Measurements from ENCODE around the gene SLBP. TPM values are rescaled to one million over a fixed set of nuclear protein-coding genes. Genes with fewer than 3 reads are reported as not detected.

Gene SLBP
- total and polyA plus RNA-seq, 2 of the 8 experiments (the other 6 are each of a cell fraction or from before 2014, with no cell fraction given) = 44.1 to 49.0 TPM

DNA sequence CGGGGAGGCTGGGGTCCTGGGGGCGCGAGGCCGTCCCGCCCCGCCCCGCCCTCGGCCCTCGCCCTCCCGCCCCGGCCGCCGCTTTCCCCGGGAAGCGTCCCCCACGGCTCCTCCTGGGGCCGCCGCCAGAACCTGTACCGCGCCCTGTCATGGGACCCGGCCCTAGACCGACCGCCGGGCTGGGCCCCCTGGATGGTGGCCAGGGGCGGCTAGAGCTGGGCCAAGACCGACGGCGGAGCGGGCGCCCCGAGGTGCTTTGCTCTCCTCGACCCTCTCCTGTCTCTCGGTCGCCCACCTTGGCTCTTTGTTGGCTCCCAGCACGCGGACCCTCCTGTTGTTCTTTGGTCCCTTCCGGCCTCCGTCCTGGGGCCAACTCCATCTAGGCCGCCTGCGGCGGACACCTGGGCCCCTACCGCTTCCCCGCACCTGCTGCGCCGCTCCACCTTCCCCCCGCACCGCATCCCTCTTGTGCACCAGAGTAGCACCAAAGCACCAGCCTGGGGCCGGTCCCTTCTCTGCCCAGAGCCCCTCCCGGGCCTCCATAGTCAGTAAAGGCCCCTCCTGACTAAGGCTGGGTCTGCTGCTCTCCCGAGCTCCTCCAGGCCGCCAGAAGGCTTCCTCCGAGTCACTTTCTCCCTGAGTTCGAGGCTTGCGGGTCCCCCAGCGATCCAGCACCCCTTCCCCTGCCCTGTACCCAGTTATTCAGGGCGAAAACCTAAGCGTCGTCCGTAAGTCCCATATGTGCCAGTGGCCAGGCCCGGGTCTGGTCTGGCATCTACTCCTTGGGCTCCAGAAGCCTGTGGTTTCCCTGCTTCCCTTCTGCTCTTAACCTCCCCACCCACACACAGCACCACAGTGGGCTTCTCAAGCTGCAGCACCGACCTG lies 9.8 kb upstream of the SLBP start:
- Histone ChIP-seq H4K5ac (ENCODE audit: insufficient read length, low read depth, low read length) (peak overlapping the region; percentile 36), H3K4ac (replicated peaks; ENCODE audit: insufficient read length, low read depth, low read length) (no peak overlapping the region), H3K27me3 (replicated peaks in 1 of 4; ENCODE audit: control insufficient read depth in 3 of 4, extremely low read depth in 1 of 4, insufficient read depth in 3 of 4, low read length in 3 of 4) (no peaks in the 10 kb centered on the region), H3K9me3 (ENCODE audit: insufficient read depth in 2 of 2, low read depth in 1 of 2, low read length in 1 of 2) (no peaks in the 10 kb centered on the region), H3K27ac (ENCODE audit: low read depth, low read length) (no peak overlapping the region; the same call in 1 of the 2 replicates), H2BK20ac (ENCODE audit: low read length) (no peak overlapping the region), H2AK5ac (ENCODE audit: low read depth, low read length) (no peak overlapping the region), H4K8ac (ENCODE audit: extremely low read depth, insufficient read depth, low read length) (no peak overlapping the region), H2BK120ac (replicated peaks; ENCODE audit: low read depth, low read length) (no peak overlapping the region), H2BK15ac (ENCODE audit: low read length) (no peak overlapping the region), H3K4me1 (replicated peaks in 1 of 4; ENCODE audit: control insufficient read depth in 3 of 4, insufficient read depth in 4 of 4, low read length in 3 of 4) (peaks cover 0 to 19% (median 12%) of the 10 kb centered on the region in 4 experiments; a peak in 6 of 7 replicates), H3K18ac (ENCODE audit: extremely low read depth, low read length) (no peak overlapping the region; the same call in 1 of the 2 replicates), H4K91ac (replicated peaks; ENCODE audit: insufficient read length, low read length) (peak overlapping the region; percentile 51), H4K20me1 (replicated peaks in 1 of 2; ENCODE audit: control insufficient read depth in 1 of 2, insufficient read depth in 2 of 2, low read length in 2 of 2) (peaks cover 10 to 28% of the 10 kb centered on the region in 2 experiments), H3K23me2 (ENCODE audit: low read depth, low read length) (peaks cover 12% of the 10 kb centered on the region), H3K4me3 (ENCODE audit: extremely low read depth in 1 of 4, insufficient read depth in 2 of 4, low read depth in 3 of 4, low read length in 4 of 4) (peak overlapping the region; percentile 84 to 99 (median 96)), H3K79me2 (ENCODE audit: control insufficient read depth in 1 of 2, insufficient read depth in 2 of 2, low read length in 2 of 2) (peaks cover 9 to 37% of the 10 kb centered on the region in 2 experiments; a peak in 3 of 4 replicates), H3K4me2 (ENCODE audit: insufficient read depth in 1 of 2, low read depth in 2 of 2, low read length in 2 of 2) (peak overlapping the region; percentile 80 to 85), H3K23ac (ENCODE audit: insufficient read length) (no peak overlapping the region), H3K79me1 (ENCODE audit: low read depth, low read length) (peaks cover 18% of the 10 kb centered on the region), H3K14ac (ENCODE audit: insufficient read length) (no peak overlapping the region), H3K56ac (replicated peaks; ENCODE audit: insufficient read length, low read depth, low read length) (peak overlapping the region; percentile 42), H3K36me3 (ENCODE audit: control insufficient read depth in 2 of 4, insufficient read depth in 4 of 4, low read length in 3 of 4) (peaks cover 18 to 32% (median 20%) of the 10 kb centered on the region in 4 experiments), H3K9ac (replicated peaks in 1 of 4; ENCODE audit: extremely low read depth in 1 of 4, low read depth in 3 of 4, low read length in 3 of 4) (peak overlapping the region; percentile 56 to 93 (median 77)), H2BK5ac (ENCODE audit: low read depth, low read length) (peak overlapping the region; percentile 35; the same call in 1 of the 2 replicates), H2AFZ (ENCODE audit: low read length) (no peak overlapping the region), H2BK12ac (ENCODE audit: low read depth, low read length) (no peak overlapping the region)
- POLR2A ChIA-PET (ENCODE audit: partially characterized antibody) = interaction anchor here (0.8 to 8.8 kb wide), 12 partner anchors 8 to 77 kb away, joined by 3 to 100 read pairs (median 7); partner anchors contain the start of genes FGFR3 and SLBP
- WGBS, 2 experiments (ENCODE audit: extremely low coverage in 1 of 2, insufficient coverage in 1 of 2, insufficient read length in 1 of 2, insufficient replicate concordance in 2 of 2, low coverage in 1 of 2, low lambda C conversion rate in 2 of 2, missing lambda C conversion rate in 1 of 2) = 12% methylated on average over 33 of the region's 61 CpGs; no CpG with 5 or more reads in 1 of the 2 experiments
- CTCF ChIA-PET (ENCODE audit: partially characterized antibody) = interaction anchor here (0.7 to 18.6 kb wide), 7 partner anchors 8 to 97 kb away, joined by 3 to 326 read pairs (median 4); no protein-coding TSS in a partner anchor
- DNase-seq (ENCODE audit: low read depth in 1 of 2, low spot score in 2 of 2) (no peak), FAIRE-seq (no peak)
- TF ChIP-seq ASH2L (IDR thresholded peaks at IDR 0.05; ENCODE audit: low read length) (no peak), KDM4A (IDR thresholded peaks at IDR 0.05; ENCODE audit: low read depth, low read length, severe bottlenecking) (no peak), TAF7 (optimal IDR thresholded peaks at IDR 0.05; ENCODE audit: borderline replicate concordance, low read depth, low read length) (no peak), EP300 (IDR thresholded peaks at IDR 0.05; ENCODE audit: borderline replicate concordance in 1 of 2, low read depth in 2 of 2, low read length in 2 of 2) (no peak; a peak in 1 of 3 replicates), RFX5 (IDR thresholded peaks at IDR 0.05; ENCODE audit: borderline replicate concordance, low read depth, low read length) (no peak), HDAC6 (IDR thresholded peaks at IDR 0.05; ENCODE audit: low read depth, low read length) (no peak), ZNF274 (IDR thresholded peaks at IDR 0.05; ENCODE audit: borderline replicate concordance, extremely low read depth, low read length) (no peak), TBP (IDR thresholded peaks at IDR 0.05; ENCODE audit: low read depth, low read length) (no peak), SIRT6 (IDR thresholded peaks at IDR 0.05; ENCODE audit: low read length) (no peak), SP2 (IDR thresholded peaks at IDR 0.05; ENCODE audit: low read length) (no peak)

Measured in H1 (cell line).